Memory B cell (primary cell): ENCODE measurements around the gene HCFC1.

ENCODE experiments used
- ATAC-seq: fragments of 150-1000 bp; cut with Tn5 transposase; 2 replicates; pipeline ENCODE4 v1.10.0; 2021; ENCODE audit warnings: low read depth, mild to moderate bottlenecking, moderate library complexity
- DNase-seq, 2 donors: peaks; one replicate each; pipeline ENCODE4 v3.0.0; 2022; ENCODE audit warnings: low spot score in 2 of 2
- H3K27ac Mint-ChIP-seq: one replicate; pipeline ENCODE4 v1.8.0; 2022; ENCODE audit warnings: mild to moderate bottlenecking, moderate library complexity, mixed read lengths
- H3K27me3 Mint-ChIP-seq: one replicate; pipeline ENCODE4 v1.8.0; 2022; ENCODE audit warnings: mixed read lengths
- H3K36me3 Mint-ChIP-seq: one replicate; pipeline ENCODE4 v1.8.0; 2022; ENCODE audit warnings: mild to moderate bottlenecking, mixed read lengths
- H3K4me1 Mint-ChIP-seq: one replicate; pipeline ENCODE4 v1.8.0; 2022; ENCODE audit warnings: mixed read lengths
- H3K4me3 Mint-ChIP-seq: one replicate; pipeline ENCODE4 v1.8.0; 2022; ENCODE audit warnings: mild to moderate bottlenecking, moderate library complexity, mixed read lengths
- H3K9me3 Mint-ChIP-seq: one replicate; pipeline ENCODE4 v1.8.0; 2022; ENCODE audit warnings: mixed read lengths

HCFC1 gene

DNA sequence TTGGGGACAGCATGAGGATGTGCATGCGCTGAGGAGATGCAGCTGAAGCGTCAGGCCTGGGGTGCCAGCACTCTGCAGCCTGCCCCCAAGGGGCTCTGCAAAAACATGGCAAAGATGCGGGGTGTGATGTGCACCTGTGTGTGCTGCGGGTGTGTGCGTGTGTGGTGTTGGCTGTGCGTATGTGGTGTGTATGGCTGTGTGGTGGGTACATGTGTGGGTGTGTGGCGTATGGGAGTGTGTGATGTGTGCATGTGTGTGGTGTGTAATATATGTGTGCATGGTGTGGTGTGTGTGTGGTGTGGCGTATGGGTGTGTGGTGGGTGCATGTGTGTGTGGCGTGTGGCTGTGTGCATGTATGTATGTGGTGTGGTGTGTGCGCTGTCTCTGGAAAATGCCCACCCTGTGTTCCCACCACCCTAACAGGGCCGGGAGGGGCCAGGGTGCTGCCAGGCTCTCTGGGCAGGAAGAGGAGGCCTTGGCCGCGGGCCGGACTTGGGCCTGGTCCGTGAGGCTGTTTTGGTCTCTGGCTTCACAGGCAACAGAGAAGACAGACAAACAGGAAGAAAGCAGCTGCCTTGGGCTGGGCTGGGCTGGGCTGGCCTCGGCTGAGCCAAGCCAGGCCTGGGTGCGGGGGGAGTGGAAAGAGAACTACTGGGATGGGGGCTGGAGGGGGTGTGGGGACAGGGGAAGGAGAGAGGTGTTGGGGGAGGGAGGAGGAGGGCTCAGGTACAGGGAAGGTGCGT lies 68.2 kb downstream of the HCFC1 start:
- ATAC-seq = peak; percentile 2
- Mint-ChIP-seq H3K27me3 (no peaks in the 10 kb centered on the region), H3K4me3 (peak overlapping the region; percentile 75), H3K36me3 (peaks cover 2% of the 10 kb centered on the region), H3K9me3 (no peaks in the 10 kb centered on the region), H3K27ac (peak overlapping the region; percentile 82), H3K4me1 (peaks cover 32% of the 10 kb centered on the region)
- DNase-seq = no peak

DNA sequence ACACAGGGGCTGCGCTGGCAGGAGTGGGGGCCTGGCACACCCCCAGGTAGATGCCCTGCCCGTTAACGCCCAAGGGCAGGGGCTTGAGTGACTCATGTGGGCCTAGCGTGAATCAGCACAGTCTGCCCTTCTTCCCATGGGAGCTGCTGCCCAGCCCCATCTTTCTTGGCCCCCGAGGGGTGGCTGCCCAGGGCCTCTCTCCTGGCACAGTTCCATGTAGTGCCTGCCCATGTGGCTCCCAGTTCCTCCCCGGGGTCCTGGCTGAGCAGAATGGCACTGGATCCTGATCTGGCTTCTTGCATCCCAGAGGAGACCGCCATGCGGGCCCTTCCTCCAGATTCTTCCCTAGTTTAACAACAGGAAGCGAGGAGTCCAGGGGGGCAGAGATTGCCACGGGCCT lies 69.2 kb downstream of the HCFC1 start:
- Mint-ChIP-seq H3K4me1 (peaks cover 33% of the 10 kb centered on the region), H3K4me3 (no peak overlapping the region), H3K36me3 (peaks cover 2% of the 10 kb centered on the region), H3K27ac (no peak overlapping the region), H3K27me3 (no peaks in the 10 kb centered on the region), H3K9me3 (no peaks in the 10 kb centered on the region)
- DNase-seq = no peak
- ATAC-seq = no peak

DNA sequence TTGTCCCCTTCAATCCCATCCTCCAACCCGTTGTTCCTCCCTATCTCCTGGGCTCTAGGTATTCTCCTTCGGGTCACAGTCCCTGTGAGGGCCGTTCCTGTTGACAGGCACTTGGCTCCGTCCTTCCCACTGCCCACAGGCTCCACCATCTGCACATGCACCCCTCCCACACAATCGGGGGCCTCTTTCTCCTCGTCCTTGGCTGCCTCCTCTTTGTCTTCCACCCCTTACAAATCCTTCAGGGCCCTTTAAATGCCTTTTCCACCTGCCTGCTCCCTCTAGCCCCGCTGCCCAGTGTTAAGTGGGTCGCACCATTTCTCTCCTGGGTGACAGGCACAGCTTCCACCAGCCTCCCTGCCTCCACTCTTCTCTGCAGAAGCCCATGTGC lies 69.9 kb downstream of the HCFC1 start:
- no peaks in the 10 kb centered on the region for H3K27me3 Mint-ChIP-seq
- H3K9me3 Mint-ChIP-seq = no peaks in the 10 kb centered on the region
- peak overlapping the region; percentile 90 for H3K27ac Mint-ChIP-seq
- ATAC-seq (no peak), DNase-seq (no peak)
- H3K4me3 Mint-ChIP-seq = peak overlapping the region; percentile 77
- peaks cover 2% of the 10 kb centered on the region for H3K36me3 Mint-ChIP-seq
- H3K4me1 Mint-ChIP-seq = peaks cover 33% of the 10 kb centered on the region

DNA sequence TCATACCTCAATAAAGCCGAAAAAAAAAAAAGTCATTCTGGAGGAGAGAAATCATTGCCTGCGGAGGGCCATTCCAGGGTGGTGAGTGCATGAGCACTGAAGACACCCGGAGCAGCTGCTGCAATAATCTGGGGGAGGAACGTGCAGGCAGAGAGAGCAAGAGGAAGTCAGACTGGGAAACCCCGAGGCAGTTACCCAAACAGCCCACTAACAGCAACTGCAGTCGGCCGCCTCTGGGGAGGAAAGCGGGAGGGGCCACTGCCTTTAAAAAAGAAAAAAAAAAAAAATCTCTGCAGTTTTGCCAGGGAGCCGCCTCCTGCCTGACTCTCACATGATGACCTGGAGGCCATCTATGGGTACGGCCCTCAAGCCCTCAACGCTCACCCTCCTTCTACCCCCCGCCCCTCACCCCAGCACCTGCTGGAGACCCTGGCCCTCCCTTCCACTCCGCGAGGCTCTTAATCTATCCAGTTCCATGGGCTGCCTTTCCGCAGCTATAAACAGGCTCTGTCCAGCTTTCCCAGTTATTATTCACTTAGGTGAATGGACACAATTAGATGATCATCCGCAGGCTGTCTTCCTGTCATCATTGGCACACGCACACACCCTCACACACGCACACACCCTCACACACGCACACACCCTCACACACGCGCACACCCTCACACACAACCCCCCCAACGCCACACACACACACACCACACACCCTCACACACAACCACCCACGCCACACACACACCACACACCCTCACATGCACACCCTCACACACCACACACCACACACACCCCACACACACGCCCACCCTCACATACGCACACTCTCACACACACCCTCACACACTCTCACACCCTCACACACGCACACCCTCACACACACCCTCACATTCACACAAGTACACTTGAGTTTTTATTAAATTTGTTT lies 70.5 kb downstream of the HCFC1 start:
- Mint-ChIP-seq H3K27ac (peak overlapping the region; percentile 90), H3K36me3 (peaks cover 2% of the 10 kb centered on the region), H3K9me3 (no peaks in the 10 kb centered on the region), H3K27me3 (no peaks in the 10 kb centered on the region), H3K4me3 (peak overlapping the region; percentile 77), H3K4me1 (peaks cover 33% of the 10 kb centered on the region)
- peak; percentile 93 for ATAC-seq
- DNase-seq = peak in 1 of 2 donors; percentile 61

DNA sequence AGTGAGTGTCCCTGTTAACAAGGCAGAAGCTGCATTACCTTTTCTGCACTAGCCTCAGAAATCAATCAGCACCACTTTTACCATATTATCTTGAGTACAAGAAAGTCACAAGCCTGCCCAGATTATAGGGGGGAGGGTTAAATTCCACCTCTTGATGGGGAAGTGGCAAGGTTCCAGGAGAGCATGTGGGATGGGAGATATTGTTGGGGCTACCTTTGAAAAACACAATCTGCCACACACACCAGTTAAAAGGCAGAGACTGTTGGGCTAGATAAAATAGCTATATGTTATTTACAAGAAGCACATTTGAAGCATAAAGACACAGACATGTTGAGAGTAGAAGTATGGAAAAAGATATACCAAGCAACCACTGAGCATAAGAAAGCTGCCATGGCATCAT lies 73.7 kb downstream of the HCFC1 start:
- H3K27ac Mint-ChIP-seq = no peak overlapping the region
- H3K4me3 Mint-ChIP-seq = no peak overlapping the region
- H3K4me1 Mint-ChIP-seq = peaks cover 21% of the 10 kb centered on the region
- H3K36me3 Mint-ChIP-seq = peaks cover 2% of the 10 kb centered on the region
- DNase-seq (no peak), ATAC-seq (no peak)
- no peaks in the 10 kb centered on the region for H3K9me3 Mint-ChIP-seq
- no peaks in the 10 kb centered on the region for H3K27me3 Mint-ChIP-seq
